Kidney (tissue), 14 donors: Measurements from ENCODE around the gene OLFML1. TPM values are rescaled to one million over a fixed set of nuclear protein-coding genes. Genes with fewer than 3 reads are reported as not detected.
A peak's percentile ranks its signal among the peaks of the same experiment; 100 is the strongest.

Source experiments
- DNase-seq, 5 donors: peaks; one replicate each; pipeline ENCODE4 v3.0.0-alpha.2; 2013 to 2020
- FAIRE-seq: peaks from 2 replicates; lab custom pipeline; 2012; peaks lifted over from hg19 to GRCh38; lab: Jason Lieb, UNC
- H3K27ac ChIP-seq, 2 donors: one replicate each; pipeline ENCODE4 v1.7.0; 2013; ENCODE audit warnings: low read depth in 2 of 2, low read length in 2 of 2, inconsistent platforms in 1 of 2
- H3K27me3 ChIP-seq: one replicate; pipeline ENCODE4 v1.7.1; 2013; ENCODE audit warnings: low read length, inconsistent platforms; ENCODE audit not compliant: control insufficient read depth, insufficient read depth
- H3K36me3 ChIP-seq, 3 donors: one replicate each; pipeline versions ENCODE4 v1.7.0 to v1.7.1; 2013; ENCODE audit warnings: low read length in 3 of 3, control low read depth in 1 of 3, inconsistent platforms in 1 of 3; ENCODE audit not compliant: insufficient read depth in 3 of 3, control insufficient read depth in 2 of 3
- H3K4me1 ChIP-seq, 3 donors: one replicate each; pipeline versions ENCODE4 v1.7.0 to v1.7.1; 2013; ENCODE audit warnings: low read length in 3 of 3, inconsistent platforms in 1 of 3, low read depth in 1 of 3; ENCODE audit not compliant: control insufficient read depth in 2 of 3, insufficient read depth in 2 of 3
- H3K4me3 ChIP-seq, 3 donors: one replicate each; pipeline versions ENCODE4 v1.7.0 to v1.8.1; 2013; ENCODE audit warnings: low read length in 3 of 3, control low read depth in 1 of 3, inconsistent platforms in 1 of 3
- H3K9ac ChIP-seq, 3 donors: one replicate each; pipeline versions ENCODE4 v1.7.0 to v1.7.1; 2013; ENCODE audit warnings: low read length in 3 of 3, control low read depth in 1 of 3, inconsistent platforms in 1 of 3
- H3K9me3 ChIP-seq, 3 donors: one replicate each; pipeline versions ENCODE4 v1.7.0 to v1.7.1; 2013; ENCODE audit warnings: low read length in 3 of 3, control low read depth in 1 of 3, inconsistent platforms in 1 of 3; ENCODE audit not compliant: control insufficient read depth in 2 of 3, insufficient read depth in 1 of 3
- intact Hi-C: fragments of 100-400 bp; cut with DNase I; formaldehyde crosslinking; loops from one replicate; pipeline ENCODE4 v1.11.1; 2022
- polyA plus RNA-seq: library from polyadenylated mRNA; stranded (reverse); fragments of 350-450 nt; fragmentation: Illumina TruSeq; extraction: RNeasy Lipid Tissue Mini Kit (QIAGEN cat#74804); gene quantifications from one replicate; pipeline ENCODE4 v1.2.3, GENCODE V29; 2014; ENCODE audit warnings: low read depth, low replicate concordance; ENCODE audit not compliant: insufficient read depth
- total RNA-seq: library from RNA; stranded (reverse); fragmentation: NEBNext Ultra II Directional; extraction: Animal tissue kit (Norgen Biotek cat#: 25700); gene quantifications from one replicate; pipeline ENCODE4 v1.2.1, GENCODE V29; 2021
- TF ChIP-seq, protein P1 (sequence below): IDR thresholded peaks from 3 replicates; pipeline ENCODE4 v1.5.1; 2012; ENCODE audit warnings: mild to moderate bottlenecking, moderate library complexity, borderline replicate concordance; ENCODE audit not compliant: insufficient read depth; ENCODE audit errors: extremely low read depth
- donor health status: control.
- donor health status: control.
- donor health status: control.
- donor health status: control.
- donor health status: control.
- donor health status: DM: yes; HTN: yes; CAD: no.
- donor health status: Normal renal cell carcinoma (clear cell type).

The OLFML1 gene
- total and polyA plus RNA-seq, 2 donors from 2014 or later: 7.6 to 8.3 TPM

DNA sequence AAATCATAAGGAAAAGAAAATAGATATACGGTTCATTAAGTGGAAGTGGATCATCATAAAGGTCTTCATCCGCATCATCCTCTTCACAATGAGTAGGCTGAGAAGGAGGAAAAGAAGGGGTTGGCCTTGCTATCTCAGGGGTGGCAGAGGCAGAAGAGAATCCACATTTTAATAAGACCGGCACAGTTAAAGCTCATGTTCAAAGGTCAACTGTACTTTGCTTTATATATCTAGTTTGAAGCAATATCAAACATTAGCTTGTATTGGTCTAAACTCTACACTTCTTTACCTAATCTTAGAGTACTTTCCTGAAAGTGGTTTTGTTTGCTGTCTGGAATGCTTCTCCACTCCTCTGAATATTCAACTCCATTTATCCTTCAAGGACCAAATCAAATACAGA lies 22.8 kb downstream of the OLFML1 start:
- intact Hi-C loops: no loop called here
- FAIRE-seq (no peak), DNase-seq (no peak)
- Histone ChIP-seq H3K36me3 (no peaks in the 10 kb centered on the region), H3K27ac (no peak overlapping the region), H3K4me3 (no peak overlapping the region), H3K4me1 (peaks cover 0 to 24% (median 15%) of the 10 kb centered on the region in 3 donors), H3K9ac (no peak overlapping the region), H3K27me3 (no peaks in the 10 kb centered on the region), H3K9me3 (no peaks in the 10 kb centered on the region)
- TF ChIP-seq, protein P1, sequence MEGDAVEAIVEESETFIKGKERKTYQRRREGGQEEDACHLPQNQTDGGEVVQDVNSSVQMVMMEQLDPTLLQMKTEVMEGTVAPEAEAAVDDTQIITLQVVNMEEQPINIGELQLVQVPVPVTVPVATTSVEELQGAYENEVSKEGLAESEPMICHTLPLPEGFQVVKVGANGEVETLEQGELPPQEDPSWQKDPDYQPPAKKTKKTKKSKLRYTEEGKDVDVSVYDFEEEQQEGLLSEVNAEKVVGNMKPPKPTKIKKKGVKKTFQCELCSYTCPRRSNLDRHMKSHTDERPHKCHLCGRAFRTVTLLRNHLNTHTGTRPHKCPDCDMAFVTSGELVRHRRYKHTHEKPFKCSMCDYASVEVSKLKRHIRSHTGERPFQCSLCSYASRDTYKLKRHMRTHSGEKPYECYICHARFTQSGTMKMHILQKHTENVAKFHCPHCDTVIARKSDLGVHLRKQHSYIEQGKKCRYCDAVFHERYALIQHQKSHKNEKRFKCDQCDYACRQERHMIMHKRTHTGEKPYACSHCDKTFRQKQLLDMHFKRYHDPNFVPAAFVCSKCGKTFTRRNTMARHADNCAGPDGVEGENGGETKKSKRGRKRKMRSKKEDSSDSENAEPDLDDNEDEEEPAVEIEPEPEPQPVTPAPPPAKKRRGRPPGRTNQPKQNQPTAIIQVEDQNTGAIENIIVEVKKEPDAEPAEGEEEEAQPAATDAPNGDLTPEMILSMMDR: no peak

GRCh38 chr11:7509966-7510365 lies 24.7 kb downstream of the OLFML1 start:
- Histone ChIP-seq H3K4me3 (no peak overlapping the region), H3K9me3 (no peaks in the 10 kb centered on the region), H3K9ac (no peak overlapping the region), H3K4me1 (peaks cover 0 to 29% (median 18%) of the 10 kb centered on the region in 3 donors), H3K27ac (no peak overlapping the region), H3K27me3 (no peaks in the 10 kb centered on the region), H3K36me3 (no peaks in the 10 kb centered on the region)
- FAIRE-seq (no peak), DNase-seq (no peak)
- TF ChIP-seq, protein P1: no peak
- intact Hi-C loops: no loop called here

DNA sequence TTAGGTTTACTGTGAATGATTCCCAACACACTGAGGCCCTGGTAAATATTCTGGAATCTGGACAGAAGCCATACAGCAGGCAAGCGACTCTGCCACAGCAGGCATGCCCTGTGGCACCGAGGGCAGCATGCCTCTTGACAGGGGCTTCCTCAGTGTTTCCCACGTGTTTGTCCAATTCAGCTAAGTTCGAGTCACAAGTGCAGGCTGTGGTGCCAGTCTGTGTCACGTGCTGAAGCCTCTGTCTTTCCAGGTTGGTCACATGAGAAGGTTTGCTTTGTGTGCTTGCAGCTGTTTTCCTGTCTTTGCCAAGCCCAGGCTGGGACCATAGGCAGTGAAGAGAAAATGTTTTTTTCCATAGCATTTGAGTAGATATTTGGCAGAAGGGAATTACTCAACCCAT lies 26.1 kb downstream of the OLFML1 start:
- peak overlapping the region; percentile 87 to 89 for H3K27ac ChIP-seq
- no peak for FAIRE-seq
- H3K4me3 ChIP-seq: peak overlapping the region in 1 of 3 donors; percentile 88
- peak in 1 of 5 donors; percentile 63 for DNase-seq
- TF ChIP-seq, protein P1: no peak
- no peaks in the 10 kb centered on the region for H3K27me3 ChIP-seq
- intact Hi-C loops: no loop called here
- H3K9me3 ChIP-seq: no peaks in the 10 kb centered on the region
- H3K36me3 ChIP-seq: no peaks in the 10 kb centered on the region
- peaks cover 0 to 35% (median 18%) of the 10 kb centered on the region in 3 donors for H3K4me1 ChIP-seq
- peak overlapping the region in 1 of 3 donors; percentile 89 for H3K9ac ChIP-seq
